ENCODE data around the gene SOWAHC. TPM values are rescaled to one million over a fixed set of nuclear protein-coding genes. Genes with fewer than 3 reads are reported as not detected.
"Not testable (repeated sequence)": the region's sequence is repeated elsewhere in the genome, so short reads cannot be mapped to it uniquely, and the experiment has no call there.

Gene SOWAHC, protein sequence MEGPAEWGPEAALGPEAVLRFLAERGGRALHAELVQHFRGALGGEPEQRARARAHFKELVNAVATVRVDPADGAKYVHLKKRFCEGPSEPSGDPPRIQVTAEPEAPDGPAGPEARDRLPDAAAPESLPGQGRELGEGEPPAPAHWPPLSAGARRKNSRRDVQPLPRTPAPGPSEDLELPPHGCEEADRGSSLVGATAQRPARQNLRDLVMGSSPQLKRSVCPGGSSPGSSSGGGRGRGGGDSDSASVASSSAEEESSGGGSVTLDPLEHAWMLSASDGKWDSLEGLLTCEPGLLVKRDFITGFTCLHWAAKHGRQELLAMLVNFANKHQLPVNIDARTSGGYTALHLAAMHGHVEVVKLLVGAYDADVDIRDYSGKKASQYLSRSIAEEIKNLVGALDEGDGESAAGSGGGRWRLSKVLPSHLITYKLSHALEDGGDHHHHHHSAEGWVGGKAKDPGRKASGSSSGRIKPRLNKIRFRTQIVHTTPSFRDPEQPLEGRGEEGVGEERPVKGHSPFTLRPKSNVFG
- total RNA-seq = 1 to 10 TPM; 1.1 to 1.3 TPM
- total RNA-seq = 11.5 to 13.7 reads per million in 2 donors

DNA sequence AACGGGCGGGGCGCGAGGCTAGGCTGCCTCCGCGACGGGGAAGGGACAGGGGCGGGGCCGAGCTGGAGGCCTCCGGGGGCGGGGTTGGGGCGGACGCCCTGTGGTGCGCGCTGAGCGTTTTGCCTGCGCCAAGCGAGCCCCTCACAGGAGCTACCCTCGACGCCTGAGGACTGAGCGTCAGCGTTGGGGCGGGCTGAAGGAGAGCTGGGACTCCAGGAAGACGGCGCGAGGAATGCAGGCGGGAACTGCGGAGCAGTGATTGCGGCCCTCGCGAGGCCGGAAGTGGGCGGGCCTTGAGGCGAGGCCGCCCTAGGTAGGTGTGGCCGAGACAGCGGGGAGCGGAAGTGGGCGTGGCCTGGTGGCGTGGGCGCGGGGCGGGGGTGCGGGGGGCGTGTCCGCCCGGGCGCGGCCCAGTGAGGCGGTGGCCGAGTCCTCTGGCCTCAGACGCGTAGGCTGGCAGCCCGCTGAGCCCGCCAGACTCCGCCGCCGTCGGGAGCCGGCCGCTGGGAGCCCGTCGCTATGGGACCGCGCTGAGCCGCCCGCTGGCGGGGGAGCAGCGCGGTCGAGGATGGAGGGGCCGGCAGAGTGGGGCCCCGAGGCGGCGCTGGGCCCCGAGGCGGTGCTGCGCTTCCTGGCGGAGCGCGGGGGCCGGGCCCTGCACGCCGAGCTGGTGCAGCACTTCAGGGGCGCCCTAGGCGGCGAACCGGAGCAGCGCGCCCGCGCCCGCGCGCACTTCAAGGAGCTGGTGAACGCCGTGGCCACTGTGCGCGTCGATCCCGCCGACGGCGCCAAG is at the start of gene SOWAHC, which contains the start of gene SEPTIN10:
Gene SOWAHC, plus strand, starts transcription at position 443 of the 793 bp plus-strand sequence. Its CDS starts 126 bp downstream, at position 569.
Gene SEPTIN10, minus strand, starts transcription at position 45 of the 793 bp plus-strand sequence. CDS start 139 bp downstream, outside the sequence.
- Mint-ChIP-seq H3K4me3 (peak within 1 kb of the TSS; percentile 89), H3K27me3 (peaks cover 50% of the 10 kb centered on the region)

GRCh38 chr2:109575373-109575772 is 38.8 kb upstream of the SOWAHC start:
- no peak for DNase-seq
- H3K9me3 ChIP-seq (ENCODE audit: control insufficient read depth, low read length, poor library complexity, severe bottlenecking) = no peaks in the 10 kb centered on the region
- no peak overlapping the region for H3K4me3 Mint-ChIP-seq
- no peaks in the 10 kb centered on the region for H3K4me1 Mint-ChIP-seq
- H3K36me3 Mint-ChIP-seq (ENCODE audit: low read depth) = peaks cover 2% of the 10 kb centered on the region
- H3K27me3 Mint-ChIP-seq = peaks cover 18% of the 10 kb centered on the region
- H3K27ac Mint-ChIP-seq = no peak overlapping the region
- ATAC-seq = no peak

More for the DNA sequence above, at the start of gene SOWAHC, which contains the start of gene SEPTIN10:
- ATAC-seq = peak; percentile 91
- peak; percentile 63 to 82 (median 80) for DNase-seq
- H3K27ac Mint-ChIP-seq = no peak within 1 kb of the TSS
- H3K36me3 Mint-ChIP-seq (ENCODE audit: low read depth) = peaks cover 2% of the 10 kb centered on the region
- peaks cover 3% of the 10 kb centered on the region for H3K9me3 ChIP-seq (ENCODE audit: control insufficient read depth, low read length, poor library complexity, severe bottlenecking)
- H3K4me1 Mint-ChIP-seq = peaks cover 8% of the 10 kb centered on the region

GRCh38 chr2:109577630-109578029 is 36.5 kb upstream of the SOWAHC start:
- not testable (repeated sequence) for DNase-seq; H3K4me3 Mint-ChIP-seq; H3K36me3 Mint-ChIP-seq (ENCODE audit: low read depth); ATAC-seq; H3K27ac Mint-ChIP-seq; H3K4me1 Mint-ChIP-seq; H3K9me3 ChIP-seq (ENCODE audit: control insufficient read depth, low read length, poor library complexity, severe bottlenecking)
- peaks cover 12% of the 10 kb centered on the region for H3K27me3 Mint-ChIP-seq

GRCh38 chr2:109582928-109583895 is 31.0 kb upstream of the SOWAHC start:
- Mint-ChIP-seq H3K4me3 (no peak overlapping the region), H3K27me3 (no peaks in the 10 kb centered on the region), H3K4me1 (peaks cover 2% of the 10 kb centered on the region), H3K27ac (no peak overlapping the region), H3K36me3 (ENCODE audit: low read depth) (peaks cover 2% of the 10 kb centered on the region)
- no peak for ATAC-seq
- H3K9me3 ChIP-seq (ENCODE audit: control insufficient read depth, low read length, poor library complexity, severe bottlenecking) = no peaks in the 10 kb centered on the region
- DNase-seq = no peak

- no peak for ATAC-seq
- no peaks in the 10 kb centered on the region for H3K9me3 ChIP-seq (ENCODE audit: control insufficient read depth, low read length, poor library complexity, severe bottlenecking)
- Mint-ChIP-seq H3K27me3 (peaks cover 5% of the 10 kb centered on the region), H3K4me1 (peaks cover 2% of the 10 kb centered on the region), H3K4me3 (no peak overlapping the region), H3K27ac (no peak overlapping the region), H3K36me3 (ENCODE audit: low read depth) (peaks cover 2% of the 10 kb centered on the region)
- DNase-seq = no peak
Observed at GRCh38 chr2:109586687-109587086, 27.5 kb upstream of the SOWAHC start.

DNA sequence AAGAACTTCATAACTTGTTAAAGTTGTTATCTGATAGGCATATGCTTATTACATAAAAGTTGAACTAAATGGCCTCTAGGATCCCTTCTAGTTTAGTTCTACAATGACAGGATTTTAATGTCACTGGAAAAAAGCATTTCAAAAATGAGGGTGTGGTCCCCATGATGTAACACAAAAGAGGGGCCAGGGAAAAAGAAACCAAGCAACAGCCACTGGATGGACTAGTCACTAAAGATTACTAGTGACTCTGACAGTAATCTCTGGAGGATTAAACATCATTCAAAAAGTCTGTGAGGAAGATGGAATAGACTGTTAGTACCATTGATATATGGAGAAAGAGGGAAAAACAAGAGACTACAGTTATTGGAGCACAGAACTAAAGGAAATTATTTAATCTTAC is 23.0 kb upstream of the SOWAHC start:
- Mint-ChIP-seq H3K36me3 (ENCODE audit: low read depth) (no peaks in the 10 kb centered on the region), H3K27ac (no peak overlapping the region), H3K4me1 (no peaks in the 10 kb centered on the region), H3K4me3 (no peak overlapping the region), H3K27me3 (peaks cover 11% of the 10 kb centered on the region)
- DNase-seq = no peak
- no peak for ATAC-seq
- no peaks in the 10 kb centered on the region for H3K9me3 ChIP-seq (ENCODE audit: control insufficient read depth, low read length, poor library complexity, severe bottlenecking)

DNA sequence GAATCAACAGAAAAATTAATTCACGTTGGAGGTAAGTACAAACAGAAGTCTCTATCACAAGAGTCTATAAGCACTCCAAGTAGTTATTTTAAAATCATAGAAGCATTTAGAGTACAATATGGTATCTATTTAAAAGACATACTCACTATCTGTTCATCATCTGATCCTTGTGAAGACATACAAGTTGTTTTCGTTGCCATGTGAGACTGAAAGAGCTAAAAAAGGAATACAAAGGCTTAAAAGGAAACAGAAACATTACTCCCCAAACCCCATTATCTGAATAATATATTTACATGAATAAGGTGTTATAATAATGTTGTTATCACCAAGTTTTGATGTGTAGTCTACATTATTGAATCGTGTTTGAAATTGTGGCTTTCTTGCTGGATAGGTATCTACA is 21.3 kb upstream of the SOWAHC start:
- Mint-ChIP-seq H3K36me3 (ENCODE audit: low read depth) (no peaks in the 10 kb centered on the region), H3K27ac (no peak overlapping the region), H3K4me3 (no peak overlapping the region), H3K27me3 (peaks cover 11% of the 10 kb centered on the region), H3K4me1 (no peaks in the 10 kb centered on the region)
- DNase-seq (no peak), ATAC-seq (no peak)
- H3K9me3 ChIP-seq (ENCODE audit: control insufficient read depth, low read length, poor library complexity, severe bottlenecking) = no peaks in the 10 kb centered on the region

- H3K9me3 ChIP-seq (ENCODE audit: control insufficient read depth, low read length, poor library complexity, severe bottlenecking) = no peaks in the 10 kb centered on the region
- H3K36me3 Mint-ChIP-seq (ENCODE audit: low read depth) = no peaks in the 10 kb centered on the region
- H3K4me1 Mint-ChIP-seq = no peaks in the 10 kb centered on the region
- H3K4me3 Mint-ChIP-seq = no peak overlapping the region
- ATAC-seq (no peak), DNase-seq (no peak)
- H3K27ac Mint-ChIP-seq = no peak overlapping the region
- peaks cover 11% of the 10 kb centered on the region for H3K27me3 Mint-ChIP-seq
Observed at GRCh38 chr2:109594246-109594885, 19.8 kb upstream of the SOWAHC start.

GRCh38 chr2:109595644-109596043 is 18.5 kb upstream of the SOWAHC start:
- Mint-ChIP-seq H3K4me3 (no peak overlapping the region), H3K27me3 (peaks cover 11% of the 10 kb centered on the region), H3K36me3 (ENCODE audit: low read depth) (no peaks in the 10 kb centered on the region), H3K27ac (no peak overlapping the region), H3K4me1 (no peaks in the 10 kb centered on the region)
- DNase-seq (no peak), ATAC-seq (no peak)
- no peaks in the 10 kb centered on the region for H3K9me3 ChIP-seq (ENCODE audit: control insufficient read depth, low read length, poor library complexity, severe bottlenecking)

GRCh38 chr2:109597283-109597682 is 16.9 kb upstream of the SOWAHC start:
- Mint-ChIP-seq H3K27me3 (peaks cover 19% of the 10 kb centered on the region), H3K4me1 (no peaks in the 10 kb centered on the region), H3K36me3 (ENCODE audit: low read depth) (no peaks in the 10 kb centered on the region), H3K27ac (no peak overlapping the region), H3K4me3 (no peak overlapping the region)
- no peak for ATAC-seq
- DNase-seq = no peak
- H3K9me3 ChIP-seq (ENCODE audit: control insufficient read depth, low read length, poor library complexity, severe bottlenecking) = no peaks in the 10 kb centered on the region

DNA sequence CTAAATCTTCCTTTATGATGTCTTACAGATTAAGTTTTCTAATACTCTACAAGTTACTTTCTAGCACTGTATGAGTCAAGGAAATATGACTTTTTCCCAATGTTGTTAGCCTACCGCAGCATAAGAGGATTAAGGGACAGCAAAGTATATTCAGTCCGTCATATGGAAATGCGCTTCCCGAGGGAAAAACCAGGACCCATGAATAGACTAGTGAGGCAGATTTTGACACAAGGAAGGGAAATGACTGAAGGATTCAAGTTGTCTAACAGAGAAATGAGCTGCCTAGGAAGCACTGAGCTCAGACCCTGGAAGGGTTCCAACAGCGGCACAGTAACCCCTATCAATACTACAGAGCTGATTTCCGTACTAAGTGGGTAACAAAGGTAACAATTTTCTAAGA is 12.4 kb upstream of the SOWAHC start:
- DNase-seq = no peak
- no peaks in the 10 kb centered on the region for H3K9me3 ChIP-seq (ENCODE audit: control insufficient read depth, low read length, poor library complexity, severe bottlenecking)
- Mint-ChIP-seq H3K4me1 (no peaks in the 10 kb centered on the region), H3K27me3 (peaks cover 20% of the 10 kb centered on the region), H3K36me3 (ENCODE audit: low read depth) (no peaks in the 10 kb centered on the region), H3K4me3 (no peak overlapping the region), H3K27ac (no peak overlapping the region)
- ATAC-seq = no peak

- no peaks in the 10 kb centered on the region for H3K9me3 ChIP-seq (ENCODE audit: control insufficient read depth, low read length, poor library complexity, severe bottlenecking)
- Mint-ChIP-seq H3K27ac (peak overlapping the region; percentile 9), H3K4me3 (no peak overlapping the region), H3K27me3 (peaks cover 24% of the 10 kb centered on the region), H3K4me1 (no peaks in the 10 kb centered on the region), H3K36me3 (ENCODE audit: low read depth) (no peaks in the 10 kb centered on the region)
- ATAC-seq = no peak
- DNase-seq = no peak
Observed at GRCh38 chr2:109602617-109603188, 11.5 kb upstream of the SOWAHC start.

Data from T-helper 17 cell (primary cell).